Fibroblast of mammary gland (primary cell): ENCODE results near the gene TMCC2.

Experiments used
- DNase-seq: peaks from one replicate; pipeline ENCODE4 v3.0.0-alpha.2; 2010; ENCODE audit warnings: low read depth
- H3K4me3 ChIP-seq: 2 replicates; pipeline ENCODE4 v1.5.1; 2011; ENCODE audit warnings: low read depth, mild to moderate bottlenecking, low read length, moderate library complexity; ENCODE audit not compliant: control insufficient read depth
- CTCF ChIP-seq: conservative IDR thresholded peaks from 2 replicates; pipeline ENCODE4 v1.5.1; 2011; ENCODE audit warnings: low read depth, low read length, inconsistent platforms; ENCODE audit not compliant: control insufficient read depth, insufficient read depth

The TMCC2 gene

GRCh38 chr1:205199931-205200299 is 27.8 kb upstream of the TMCC2 start:
- H3K4me3 ChIP-seq = no peak overlapping the region
- DNase-seq = no peak
- TF ChIP-seq CTCF = no peak

DNA sequence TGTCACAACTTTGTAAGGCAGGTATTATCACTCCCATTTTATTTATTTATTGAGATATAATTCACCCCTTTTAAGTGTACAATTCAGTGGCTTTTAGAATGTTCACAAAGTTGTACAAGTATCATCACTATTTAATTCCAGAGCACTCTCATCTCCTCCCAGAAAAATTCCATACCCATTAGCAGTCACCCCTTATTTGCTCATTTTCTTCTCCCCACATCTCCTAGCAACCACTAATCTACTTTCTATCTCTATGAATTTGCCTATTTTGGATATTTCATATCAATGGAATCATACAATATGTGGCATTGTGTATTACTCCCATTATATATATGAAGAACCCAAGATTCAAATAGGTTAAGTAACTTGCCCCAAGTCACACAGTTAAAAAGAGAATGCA is 23.2 kb upstream of the TMCC2 start:
- DNase-seq = peak; percentile 39

GRCh38 chr1:205205055-205205454 is 22.7 kb upstream of the TMCC2 start:
- H3K4me3 ChIP-seq = no peak overlapping the region
- no peak for DNase-seq
- no peak for TF ChIP-seq CTCF

More for the DNA sequence above, 23.2 kb upstream of the TMCC2 start:
- no peak overlapping the region for H3K4me3 ChIP-seq
- TF ChIP-seq CTCF = no peak

DNA sequence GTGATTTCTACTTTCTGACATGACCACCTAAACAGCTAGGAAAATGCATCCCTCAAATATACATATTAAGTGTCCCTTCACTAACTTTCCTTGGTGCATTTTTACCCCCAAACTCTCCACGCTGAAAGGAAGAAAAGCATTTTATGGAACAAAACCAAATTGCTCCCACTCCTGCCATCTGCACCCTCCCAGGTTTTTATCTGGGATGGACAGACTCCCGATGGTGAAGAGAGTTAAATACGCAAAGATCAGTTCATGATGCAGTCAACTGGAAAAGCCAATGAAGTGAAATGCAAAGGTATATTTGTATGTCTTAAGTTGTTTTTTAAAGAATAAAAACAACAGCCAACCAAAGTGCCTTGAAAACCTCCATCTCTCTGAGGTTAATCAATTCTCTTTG is 18.9 kb upstream of the TMCC2 start:
- no peak for TF ChIP-seq CTCF
- no peak for DNase-seq
- H3K4me3 ChIP-seq = no peak overlapping the region

- no peak for TF ChIP-seq CTCF
- no peak for DNase-seq
- H3K4me3 ChIP-seq = peak overlapping the region; percentile 89
These were observed 17.0 kb upstream of the TMCC2 start for GRCh38 chr1:205210756-205211168.

GRCh38 chr1:205211169-205211838 is 16.4 kb upstream of the TMCC2 start, which contains the start of gene DSTYK:
Gene DSTYK, minus strand, starts transcription at chr1:205211702. Its CDS starts 167 bp downstream, at chr1:205211535.
- peak; percentile 97 for DNase-seq
- peak within 1 kb of the TSS; percentile 89 for H3K4me3 ChIP-seq
- no peak for TF ChIP-seq CTCF

GRCh38 chr1:205211839-205212536 is 15.8 kb upstream of the TMCC2 start:
- H3K4me3 ChIP-seq = peak overlapping the region; percentile 89
- no peak for DNase-seq
- TF ChIP-seq CTCF = no peak
